K562 (cell line): ENCODE results near the gene TCFL5.

Experiments
- CHD1 ChIP-seq: fragments of 200-600 bp; sonication (generic); IDR thresholded peaks from one replicate; pipeline ENCODE4 v1.6.1; 2012; ENCODE audit warnings: mild to moderate bottlenecking, moderate library complexity, low read length, inconsistent platforms
- GATA2 ChIP-seq: sonication (generic); formaldehyde crosslinking; IDR thresholded peaks from 2 replicates; pipeline ENCODE4 v1.4.0; 2020; ENCODE audit warnings: mild to moderate bottlenecking, missing genetic modification reagents
- ILF3 ChIP-seq: fragments of 450-650 bp; IDR thresholded peaks from 2 replicates; pipeline ENCODE4 v1.6.1; 2018; ENCODE audit warnings: antibody characterized with exemption, mild to moderate bottlenecking, moderate library complexity, borderline replicate concordance
- MTA3 ChIP-seq: fragments of 450-650 bp; formaldehyde crosslinking; IDR thresholded peaks from 2 replicates; pipeline ENCODE4 v1.6.1; 2017; ENCODE audit warnings: mild to moderate bottlenecking, borderline replicate concordance
- POLR2A ChIP-seq: fragments of 450-650 bp; conservative IDR thresholded peaks from 2 replicates; pipeline ENCODE4 v1.6.1; 2016
- TCF7 ChIP-seq: sonication (generic); IDR thresholded peaks from 2 replicates; pipeline ENCODE4 v1.6.1; 2016; ENCODE audit warnings: antibody characterized with exemption, borderline replicate concordance
- TF ChIP-seq, protein P1 (sequence below), 3 experiments: IDR thresholded peaks in 2 of 3; conservative IDR thresholded peaks in 1 of 3; 2 replicates each; pipeline ENCODE4 v1.5.1; 2011 to 2012; ENCODE audit warnings: low read length in 3 of 3, mild to moderate bottlenecking in 3 of 3, control low read depth in 2 of 3, improper control_type of control experiment in 1 of 3, inconsistent platforms in 1 of 3, low read depth in 1 of 3, mixed read lengths in 1 of 3, moderate library complexity in 1 of 3; ENCODE audit not compliant: insufficient read depth in 2 of 3
- TF ChIP-seq, protein P2 (sequence below): IDR thresholded peaks from 2 replicates; pipeline ENCODE4 v1.6.1; 2016; ENCODE audit warnings: missing genetic modification characterization, missing compliant biosample characterization
- TF ChIP-seq, protein P3 (sequence below): fragments of 450-650 bp; IDR thresholded peaks from 2 replicates; pipeline ENCODE4 v1.7.0; 2016; ENCODE audit warnings: borderline replicate concordance

DNA sequence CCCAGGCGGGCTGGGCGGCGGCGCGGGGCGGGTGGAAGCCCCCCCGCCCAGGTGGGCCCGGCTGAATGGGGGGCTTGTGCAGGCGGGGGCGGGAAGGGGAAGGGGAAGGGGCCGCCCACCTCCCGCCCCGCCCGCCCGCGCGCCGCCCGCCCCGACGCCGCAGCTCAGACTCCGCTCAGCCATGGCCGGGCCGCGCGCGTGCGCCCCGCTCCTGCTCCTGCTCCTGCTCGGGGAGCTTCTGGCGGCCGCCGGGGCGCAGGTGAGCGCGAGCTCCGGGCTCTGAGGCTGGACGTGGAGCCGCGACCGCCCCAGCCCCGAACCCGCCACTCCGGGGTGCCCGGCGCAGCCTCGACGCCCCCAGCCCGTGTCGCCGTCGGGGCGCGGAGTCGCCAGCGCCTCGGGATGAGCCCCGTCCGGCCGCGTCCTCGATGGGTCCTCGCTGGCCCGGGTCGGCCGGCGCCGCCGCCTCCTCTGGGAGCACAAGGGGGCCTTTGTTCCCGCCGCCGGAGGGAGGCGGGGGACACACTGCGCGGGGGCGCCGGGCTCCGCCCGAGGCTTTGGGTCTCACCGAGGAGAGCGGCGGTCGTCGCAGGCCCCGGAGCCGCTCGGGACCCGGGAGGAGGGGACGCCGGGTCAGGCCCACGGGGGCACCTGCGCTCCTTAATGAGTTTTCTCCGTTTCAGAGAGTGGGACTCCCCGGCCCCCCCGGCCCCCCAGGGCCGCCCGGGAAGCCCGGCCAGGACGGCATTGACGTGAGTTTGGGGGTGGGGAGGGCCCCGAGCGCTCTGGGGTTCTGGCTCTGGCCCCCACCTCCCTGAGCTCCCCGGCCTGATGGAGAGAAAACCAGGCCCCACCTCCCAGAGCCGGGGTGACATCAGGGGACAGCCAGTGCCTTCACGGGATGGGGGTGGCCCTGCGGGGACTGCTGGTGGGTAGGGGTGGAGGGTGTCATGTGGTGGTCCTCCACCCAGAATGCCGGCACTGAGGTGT is 44.4 kb downstream of the TCFL5 start, which contains the start of gene COL9A3:
- TF ChIP-seq, protein P1, sequence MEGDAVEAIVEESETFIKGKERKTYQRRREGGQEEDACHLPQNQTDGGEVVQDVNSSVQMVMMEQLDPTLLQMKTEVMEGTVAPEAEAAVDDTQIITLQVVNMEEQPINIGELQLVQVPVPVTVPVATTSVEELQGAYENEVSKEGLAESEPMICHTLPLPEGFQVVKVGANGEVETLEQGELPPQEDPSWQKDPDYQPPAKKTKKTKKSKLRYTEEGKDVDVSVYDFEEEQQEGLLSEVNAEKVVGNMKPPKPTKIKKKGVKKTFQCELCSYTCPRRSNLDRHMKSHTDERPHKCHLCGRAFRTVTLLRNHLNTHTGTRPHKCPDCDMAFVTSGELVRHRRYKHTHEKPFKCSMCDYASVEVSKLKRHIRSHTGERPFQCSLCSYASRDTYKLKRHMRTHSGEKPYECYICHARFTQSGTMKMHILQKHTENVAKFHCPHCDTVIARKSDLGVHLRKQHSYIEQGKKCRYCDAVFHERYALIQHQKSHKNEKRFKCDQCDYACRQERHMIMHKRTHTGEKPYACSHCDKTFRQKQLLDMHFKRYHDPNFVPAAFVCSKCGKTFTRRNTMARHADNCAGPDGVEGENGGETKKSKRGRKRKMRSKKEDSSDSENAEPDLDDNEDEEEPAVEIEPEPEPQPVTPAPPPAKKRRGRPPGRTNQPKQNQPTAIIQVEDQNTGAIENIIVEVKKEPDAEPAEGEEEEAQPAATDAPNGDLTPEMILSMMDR (IDR thresholded peaks at IDR 0.05 in 2 of 3, conservative IDR thresholded peaks at IDR 0.05 in 1 of 3; ENCODE audit: insufficient read depth in 2 of 3, low read depth in 1 of 3, low read length in 3 of 3), result no peak
- TF ChIP-seq ILF3 (no peak), MTA3 (no peak), CHD1 (no peak), TCF7 (no peak), GATA2 (CRISPR knock-in tag) (no peak), POLR2A (no peak)
- TF ChIP-seq, protein P2, sequence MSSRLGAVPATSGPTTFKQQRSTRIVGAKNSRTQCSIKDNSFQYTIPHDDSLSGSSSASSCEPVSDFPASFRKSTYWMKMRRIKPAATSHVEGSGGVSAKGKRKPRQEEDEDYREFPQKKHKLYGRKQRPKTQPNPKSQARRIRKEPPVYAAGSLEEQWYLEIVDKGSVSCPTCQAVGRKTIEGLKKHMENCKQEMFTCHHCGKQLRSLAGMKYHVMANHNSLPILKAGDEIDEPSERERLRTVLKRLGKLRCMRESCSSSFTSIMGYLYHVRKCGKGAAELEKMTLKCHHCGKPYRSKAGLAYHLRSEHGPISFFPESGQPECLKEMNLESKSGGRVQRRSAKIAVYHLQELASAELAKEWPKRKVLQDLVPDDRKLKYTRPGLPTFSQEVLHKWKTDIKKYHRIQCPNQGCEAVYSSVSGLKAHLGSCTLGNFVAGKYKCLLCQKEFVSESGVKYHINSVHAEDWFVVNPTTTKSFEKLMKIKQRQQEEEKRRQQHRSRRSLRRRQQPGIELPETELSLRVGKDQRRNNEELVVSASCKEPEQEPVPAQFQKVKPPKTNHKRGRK (tag), result no peak
- TF ChIP-seq, protein P3, sequence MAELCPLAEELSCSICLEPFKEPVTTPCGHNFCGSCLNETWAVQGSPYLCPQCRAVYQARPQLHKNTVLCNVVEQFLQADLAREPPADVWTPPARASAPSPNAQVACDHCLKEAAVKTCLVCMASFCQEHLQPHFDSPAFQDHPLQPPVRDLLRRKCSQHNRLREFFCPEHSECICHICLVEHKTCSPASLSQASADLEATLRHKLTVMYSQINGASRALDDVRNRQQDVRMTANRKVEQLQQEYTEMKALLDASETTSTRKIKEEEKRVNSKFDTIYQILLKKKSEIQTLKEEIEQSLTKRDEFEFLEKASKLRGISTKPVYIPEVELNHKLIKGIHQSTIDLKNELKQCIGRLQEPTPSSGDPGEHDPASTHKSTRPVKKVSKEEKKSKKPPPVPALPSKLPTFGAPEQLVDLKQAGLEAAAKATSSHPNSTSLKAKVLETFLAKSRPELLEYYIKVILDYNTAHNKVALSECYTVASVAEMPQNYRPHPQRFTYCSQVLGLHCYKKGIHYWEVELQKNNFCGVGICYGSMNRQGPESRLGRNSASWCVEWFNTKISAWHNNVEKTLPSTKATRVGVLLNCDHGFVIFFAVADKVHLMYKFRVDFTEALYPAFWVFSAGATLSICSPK, result no peak
